Measurements from ENCODE around the gene CLDND2.

Gene CLDND2

GRCh38 chr19:51330366-51330765 lies 38.4 kb downstream of the CLDND2 start:
- no peak for DNase-seq (ENCODE audit: low read depth)

GRCh38 chr19:51329411-51329810 lies 39.4 kb downstream of the CLDND2 start:
- no peak for DNase-seq (ENCODE audit: low read depth)

- peak; percentile 67 for DNase-seq (ENCODE audit: low read depth)
These were observed 41.5 kb downstream of the CLDND2 start for GRCh38 chr19:51327066-51328001.

- no peak for DNase-seq (ENCODE audit: low read depth)
These were observed 42.4 kb downstream of the CLDND2 start for GRCh38 chr19:51326216-51327065.

GRCh38 chr19:51325161-51325976 lies 43.4 kb downstream of the CLDND2 start:
- no peak for DNase-seq (ENCODE audit: low read depth)

GRCh38 chr19:51324167-51324481 lies 44.7 kb downstream of the CLDND2 start:
- no peak for DNase-seq (ENCODE audit: low read depth)

GRCh38 chr19:51323481-51324166 lies 45.2 kb downstream of the CLDND2 start:
- DNase-seq (ENCODE audit: low read depth), result no peak

GRCh38 chr19:51321799-51322198 lies 47.0 kb downstream of the CLDND2 start:
- DNase-seq (ENCODE audit: low read depth), result no peak

GRCh38 chr19:51320280-51320657 lies 48.5 kb downstream of the CLDND2 start:
- no peak for DNase-seq (ENCODE audit: low read depth)

- no peak for DNase-seq (ENCODE audit: low read depth)
These were observed 49.0 kb downstream of the CLDND2 start for GRCh38 chr19:51319649-51320279.

GRCh38 chr19:51318687-51319648 lies 49.8 kb downstream of the CLDND2 start:
- no peak for DNase-seq (ENCODE audit: low read depth)

GRCh38 chr19:51317968-51318367 lies 50.8 kb downstream of the CLDND2 start:
- no peak for DNase-seq (ENCODE audit: low read depth)

GRCh38 chr19:51317376-51317775 lies 51.4 kb downstream of the CLDND2 start:
- no peak for DNase-seq (ENCODE audit: low read depth)
